ENCODE measurements around the gene SMIM26.

GRCh38 chr20:18548465-18548864 is 18.8 kb upstream of the SMIM26 start:
- TF ChIP-seq CTCF (IDR thresholded peaks at IDR 0.05 in 4 of 5, conservative IDR thresholded peaks at IDR 0.05 in 1 of 5) (no peak), POLR2A (IDR thresholded peaks at IDR 0.05) (no peak)
